ENCODE results near the gene MYH8.

DNA sequence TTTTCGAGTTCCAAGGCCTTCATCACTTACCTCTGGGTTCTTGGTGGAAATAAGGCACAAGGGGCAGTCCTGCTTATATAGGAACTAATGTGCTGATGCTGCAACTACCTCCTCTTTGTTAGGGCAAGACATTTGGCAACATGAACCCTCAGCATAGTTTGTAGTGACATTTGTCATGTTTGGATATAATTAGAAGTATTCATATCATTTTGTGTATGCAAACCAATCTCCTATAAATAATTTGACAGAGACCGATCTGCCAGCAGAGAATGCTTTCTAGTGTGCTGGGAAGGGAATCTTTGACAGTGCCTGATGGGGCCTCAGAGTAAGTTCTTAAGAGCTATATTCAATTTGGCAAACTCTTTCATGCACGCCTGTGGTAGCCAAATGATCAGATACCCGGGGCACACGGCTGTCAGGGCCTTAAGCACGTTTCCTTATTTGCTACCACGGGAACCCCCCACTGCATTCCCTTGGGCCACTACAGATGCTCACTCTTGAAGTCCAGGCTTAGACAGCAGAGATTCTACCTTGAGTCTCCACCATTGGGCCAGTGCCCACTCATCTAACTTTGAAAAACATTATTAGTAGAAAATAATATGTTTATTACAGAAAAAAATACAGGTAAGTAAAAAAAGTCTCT is at the start of gene MYH8:
- TF ChIP-seq, protein P1, sequence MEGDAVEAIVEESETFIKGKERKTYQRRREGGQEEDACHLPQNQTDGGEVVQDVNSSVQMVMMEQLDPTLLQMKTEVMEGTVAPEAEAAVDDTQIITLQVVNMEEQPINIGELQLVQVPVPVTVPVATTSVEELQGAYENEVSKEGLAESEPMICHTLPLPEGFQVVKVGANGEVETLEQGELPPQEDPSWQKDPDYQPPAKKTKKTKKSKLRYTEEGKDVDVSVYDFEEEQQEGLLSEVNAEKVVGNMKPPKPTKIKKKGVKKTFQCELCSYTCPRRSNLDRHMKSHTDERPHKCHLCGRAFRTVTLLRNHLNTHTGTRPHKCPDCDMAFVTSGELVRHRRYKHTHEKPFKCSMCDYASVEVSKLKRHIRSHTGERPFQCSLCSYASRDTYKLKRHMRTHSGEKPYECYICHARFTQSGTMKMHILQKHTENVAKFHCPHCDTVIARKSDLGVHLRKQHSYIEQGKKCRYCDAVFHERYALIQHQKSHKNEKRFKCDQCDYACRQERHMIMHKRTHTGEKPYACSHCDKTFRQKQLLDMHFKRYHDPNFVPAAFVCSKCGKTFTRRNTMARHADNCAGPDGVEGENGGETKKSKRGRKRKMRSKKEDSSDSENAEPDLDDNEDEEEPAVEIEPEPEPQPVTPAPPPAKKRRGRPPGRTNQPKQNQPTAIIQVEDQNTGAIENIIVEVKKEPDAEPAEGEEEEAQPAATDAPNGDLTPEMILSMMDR (IDR thresholded peaks at IDR 0.05): no peak
- TF ChIP-seq EZH2 (IDR thresholded peaks at IDR 0.05; ENCODE audit: borderline replicate concordance, insufficient read depth, low read depth, low read length, poor library complexity, severe bottlenecking): no peak

Measured in B cell (primary cell).